Stimulated activated memory B cell treated with anti-CD40 and anti-IgM and Interleukin-4, amounts not matched to agents 10 μg/mL and 1 μg/mL and 100 μg/mL, for 72 hours (primary cell): ENCODE measurements around the gene ARVCF.

Experiments
- ATAC-seq: fragments of 150-1000 bp; cut with Tn5 transposase; 2 replicates; pipeline ENCODE4 v1.10.0; 2021
- H3K27ac Mint-ChIP-seq: one replicate; pipeline ENCODE4 v1.8.0; 2022; ENCODE audit warnings: mild to moderate bottlenecking, mixed read lengths
- H3K27me3 Mint-ChIP-seq: one replicate; pipeline ENCODE4 v1.8.0; 2022; ENCODE audit warnings: mixed read lengths
- H3K36me3 Mint-ChIP-seq: one replicate; pipeline ENCODE4 v1.8.0; 2022; ENCODE audit warnings: mixed read lengths
- H3K4me1 Mint-ChIP-seq: one replicate; pipeline ENCODE4 v1.8.0; 2022; ENCODE audit warnings: mixed read lengths
- H3K4me3 Mint-ChIP-seq: one replicate; pipeline ENCODE4 v1.8.0; 2022; ENCODE audit warnings: mild to moderate bottlenecking, moderate library complexity, mixed read lengths
- H3K9me3 Mint-ChIP-seq: one replicate; pipeline ENCODE4 v1.8.0; 2022; ENCODE audit warnings: mixed read lengths

ARVCF gene

GRCh38 chr22:19986011-19986409 lies 30.6 kb downstream of the ARVCF start:
- Mint-ChIP-seq H3K27me3 (peaks cover 23% of the 10 kb centered on the region), H3K4me3 (peak overlapping the region; percentile 46), H3K4me1 (peaks cover 6% of the 10 kb centered on the region), H3K36me3 (no peaks in the 10 kb centered on the region), H3K9me3 (no peaks in the 10 kb centered on the region), H3K27ac (no peak overlapping the region)
- no peak for ATAC-seq

DNA sequence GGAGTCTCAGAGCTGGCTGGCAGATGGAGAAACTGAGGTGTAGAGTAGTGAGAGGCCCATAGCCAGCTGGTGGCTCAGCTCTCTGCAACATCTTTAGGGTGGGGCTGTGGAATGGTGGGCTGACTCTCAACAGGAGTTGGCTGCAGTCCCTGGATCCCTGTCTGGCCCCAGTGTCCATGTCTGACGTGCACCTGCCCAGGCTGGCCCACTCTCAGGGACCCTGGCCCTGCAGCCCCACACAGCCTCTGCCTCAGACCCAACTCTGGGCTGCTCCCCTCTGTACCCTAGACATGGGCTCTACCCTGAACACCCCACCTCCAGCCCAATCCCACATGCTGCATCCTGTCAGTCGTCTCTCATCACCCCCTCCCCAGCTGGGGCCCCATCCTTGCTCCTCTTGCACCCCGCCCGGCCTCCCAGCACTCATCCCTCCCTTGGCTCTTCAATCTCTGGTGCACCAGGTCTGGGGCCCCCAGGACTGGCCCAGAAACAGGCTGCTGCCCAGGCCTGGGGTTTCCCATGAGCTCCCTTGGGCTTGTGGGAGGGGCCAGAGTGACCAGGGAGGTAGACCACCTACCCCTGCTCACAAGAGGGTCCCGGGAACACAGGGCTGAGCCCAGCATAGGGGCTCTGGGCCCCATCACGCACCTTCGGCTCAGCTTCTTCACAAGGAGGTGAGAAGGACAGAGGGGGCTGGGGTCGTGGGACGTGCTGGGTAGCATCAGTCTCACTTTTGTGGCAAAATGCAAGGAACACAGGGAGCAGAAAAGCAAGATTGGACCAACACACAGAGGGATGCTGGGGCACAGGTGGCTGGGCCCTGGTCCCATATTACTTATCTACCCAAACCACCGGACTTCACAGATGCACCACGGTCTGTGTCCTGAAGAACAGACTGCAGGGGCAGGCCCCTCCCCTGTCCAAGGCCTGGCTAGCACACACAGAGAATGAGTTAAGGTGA lies 31.5 kb downstream of the ARVCF start:
- ATAC-seq, result no peak
- Mint-ChIP-seq H3K9me3 (no peaks in the 10 kb centered on the region), H3K27ac (no peak overlapping the region), H3K27me3 (peaks cover 23% of the 10 kb centered on the region), H3K4me1 (peaks cover 6% of the 10 kb centered on the region), H3K4me3 (no peak overlapping the region), H3K36me3 (no peaks in the 10 kb centered on the region)

GRCh38 chr22:19984201-19984753 lies 32.3 kb downstream of the ARVCF start:
- Mint-ChIP-seq H3K27me3 (peaks cover 23% of the 10 kb centered on the region), H3K27ac (no peak overlapping the region), H3K4me3 (no peak overlapping the region), H3K36me3 (no peaks in the 10 kb centered on the region), H3K9me3 (no peaks in the 10 kb centered on the region), H3K4me1 (peaks cover 6% of the 10 kb centered on the region)
- no peak for ATAC-seq

DNA sequence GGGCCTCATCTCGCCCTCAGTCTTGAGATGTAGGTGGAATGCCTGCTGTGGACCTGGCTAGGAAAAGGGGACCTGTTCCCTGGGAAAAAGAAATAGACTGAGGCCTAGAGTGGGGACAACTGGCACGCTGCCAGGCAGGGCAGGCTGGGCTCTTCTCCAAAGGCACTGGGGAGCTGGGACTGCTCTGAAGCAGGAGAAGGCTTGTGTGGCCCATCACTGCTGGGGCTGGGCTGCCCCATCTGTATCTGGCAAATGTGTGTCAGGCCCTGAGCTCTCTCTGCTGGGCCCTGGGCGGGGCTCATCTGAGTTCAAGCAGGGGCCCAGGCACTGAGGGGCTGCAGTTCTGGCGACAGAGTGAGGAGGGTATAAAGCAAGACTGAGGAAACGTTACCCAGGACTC lies 32.9 kb downstream of the ARVCF start:
- Mint-ChIP-seq H3K27me3 (peaks cover 23% of the 10 kb centered on the region), H3K4me3 (no peak overlapping the region), H3K9me3 (no peaks in the 10 kb centered on the region), H3K27ac (no peak overlapping the region), H3K4me1 (peaks cover 6% of the 10 kb centered on the region), H3K36me3 (no peaks in the 10 kb centered on the region)
- no peak for ATAC-seq

- H3K4me1 Mint-ChIP-seq, result peaks cover 6% of the 10 kb centered on the region
- no peaks in the 10 kb centered on the region for H3K9me3 Mint-ChIP-seq
- no peaks in the 10 kb centered on the region for H3K36me3 Mint-ChIP-seq
- H3K27me3 Mint-ChIP-seq, result peaks cover 23% of the 10 kb centered on the region
- no peak for ATAC-seq
- H3K27ac Mint-ChIP-seq, result no peak overlapping the region
- H3K4me3 Mint-ChIP-seq, result no peak overlapping the region
Measured at GRCh38 chr22:19982991-19983578, 33.5 kb downstream of the ARVCF start.

GRCh38 chr22:19981961-19982920 lies 34.4 kb downstream of the ARVCF start:
- H3K36me3 Mint-ChIP-seq, result no peaks in the 10 kb centered on the region
- no peak overlapping the region for H3K27ac Mint-ChIP-seq
- H3K9me3 Mint-ChIP-seq, result no peaks in the 10 kb centered on the region
- no peak overlapping the region for H3K4me3 Mint-ChIP-seq
- no peak for ATAC-seq
- peaks cover 6% of the 10 kb centered on the region for H3K4me1 Mint-ChIP-seq
- H3K27me3 Mint-ChIP-seq, result peaks cover 23% of the 10 kb centered on the region

GRCh38 chr22:19981171-19981960 lies 35.3 kb downstream of the ARVCF start:
- ATAC-seq, result no peak
- Mint-ChIP-seq H3K9me3 (no peaks in the 10 kb centered on the region), H3K36me3 (no peaks in the 10 kb centered on the region), H3K4me3 (no peak overlapping the region), H3K27me3 (peaks cover 23% of the 10 kb centered on the region), H3K27ac (no peak overlapping the region), H3K4me1 (peaks cover 3% of the 10 kb centered on the region)

DNA sequence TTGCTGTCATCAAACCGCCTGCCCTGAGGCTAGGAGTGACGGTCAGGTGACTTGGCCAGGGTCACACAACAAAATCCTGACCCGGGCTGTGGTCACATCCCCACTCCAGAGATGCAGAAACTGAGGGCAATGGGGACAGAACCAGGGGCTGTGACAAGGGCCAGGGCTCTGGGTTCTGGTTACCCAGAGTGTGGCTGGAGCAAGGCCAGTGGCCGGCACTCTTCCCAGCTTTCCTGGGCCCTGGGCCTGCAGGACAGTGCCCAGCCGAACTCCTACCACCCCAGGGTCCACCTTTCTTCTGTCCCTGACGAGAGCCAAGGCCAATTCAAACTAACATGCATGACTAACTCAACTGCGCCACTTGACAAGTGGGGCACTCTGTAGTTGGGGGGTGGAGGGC lies 35.9 kb downstream of the ARVCF start:
- Mint-ChIP-seq H3K9me3 (no peaks in the 10 kb centered on the region), H3K36me3 (no peaks in the 10 kb centered on the region), H3K27me3 (peaks cover 23% of the 10 kb centered on the region), H3K4me1 (no peaks in the 10 kb centered on the region), H3K4me3 (no peak overlapping the region), H3K27ac (no peak overlapping the region)
- no peak for ATAC-seq

- no peak overlapping the region for H3K4me3 Mint-ChIP-seq
- H3K9me3 Mint-ChIP-seq, result no peaks in the 10 kb centered on the region
- no peak for ATAC-seq
- no peaks in the 10 kb centered on the region for H3K36me3 Mint-ChIP-seq
- H3K27ac Mint-ChIP-seq, result no peak overlapping the region
- peaks cover 7% of the 10 kb centered on the region for H3K4me1 Mint-ChIP-seq
- H3K27me3 Mint-ChIP-seq, result peaks cover 23% of the 10 kb centered on the region
Measured at GRCh38 chr22:19979712-19980493, 36.7 kb downstream of the ARVCF start.

DNA sequence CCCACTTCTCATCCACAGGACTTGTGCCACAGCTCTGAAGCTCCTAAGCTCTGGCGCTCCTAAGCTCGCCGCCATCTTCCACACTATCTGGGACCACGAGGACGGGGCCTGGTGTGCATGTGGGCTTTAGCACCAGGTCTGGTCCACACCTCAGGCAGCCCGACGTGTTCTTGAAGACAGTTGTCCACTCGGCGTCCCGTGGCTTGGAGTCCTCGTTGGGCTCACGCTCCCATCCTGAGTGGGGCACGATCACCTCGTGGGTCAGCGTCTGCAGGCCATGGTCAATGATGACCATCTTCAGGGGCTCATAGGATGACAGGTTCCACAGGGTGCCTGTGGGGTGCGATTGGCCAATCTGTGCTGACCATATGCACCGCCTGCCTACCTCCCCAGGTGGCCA lies 37.9 kb downstream of the ARVCF start:
- H3K4me3 Mint-ChIP-seq, result no peak overlapping the region
- H3K27ac Mint-ChIP-seq, result no peak overlapping the region
- peaks cover 23% of the 10 kb centered on the region for H3K27me3 Mint-ChIP-seq
- H3K4me1 Mint-ChIP-seq, result peaks cover 13% of the 10 kb centered on the region
- no peaks in the 10 kb centered on the region for H3K9me3 Mint-ChIP-seq
- H3K36me3 Mint-ChIP-seq, result no peaks in the 10 kb centered on the region
- no peak for ATAC-seq

DNA sequence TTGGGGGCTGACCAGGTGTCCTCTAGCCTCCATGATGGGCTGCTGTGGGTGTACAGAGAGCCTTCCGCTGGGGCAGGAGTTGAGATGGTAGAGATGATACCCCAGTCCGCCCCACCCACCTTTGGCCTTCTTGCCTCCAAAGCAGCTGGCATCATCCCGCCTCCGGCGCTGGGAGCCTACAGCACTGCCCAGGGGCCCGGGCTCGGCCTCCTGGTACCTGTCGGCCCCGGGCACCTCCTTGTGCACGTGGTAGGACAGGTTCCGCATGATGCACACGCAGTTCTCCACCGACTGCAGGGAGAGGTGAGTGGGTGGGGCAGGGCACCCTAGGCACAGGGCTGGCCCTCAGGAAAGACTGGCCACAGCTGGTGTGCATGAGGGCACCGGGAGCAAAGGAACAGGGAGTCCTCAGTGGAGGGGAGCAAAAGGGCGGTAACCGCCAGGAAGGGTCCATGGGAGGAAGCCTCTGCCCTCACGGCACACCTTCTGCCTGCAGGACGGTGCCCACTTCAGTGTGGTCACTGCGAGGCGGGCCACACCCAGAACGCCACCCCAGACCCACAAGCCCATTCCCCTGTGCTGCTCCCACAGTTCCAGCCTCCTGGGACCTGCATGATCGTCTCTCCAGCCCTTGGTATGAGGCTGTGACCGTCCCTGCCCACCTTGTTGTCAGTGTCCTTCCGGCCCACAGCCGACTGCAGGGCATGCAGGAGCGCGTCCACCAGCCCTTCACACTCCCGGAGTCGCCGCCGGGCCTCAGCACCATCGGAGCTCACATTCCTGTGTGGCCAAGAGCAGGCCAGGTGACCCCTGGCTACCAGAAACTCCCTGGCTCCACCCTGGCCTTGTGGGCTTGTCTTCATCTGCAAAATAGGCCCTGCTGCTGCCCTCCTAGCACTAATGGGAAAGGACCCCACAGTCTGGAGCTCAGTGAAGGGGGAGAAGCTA lies 39.1 kb downstream of the ARVCF start:
- H3K27me3 Mint-ChIP-seq, result peaks cover 21% of the 10 kb centered on the region
- H3K4me3 Mint-ChIP-seq, result no peak overlapping the region
- no peaks in the 10 kb centered on the region for H3K36me3 Mint-ChIP-seq
- H3K9me3 Mint-ChIP-seq, result no peaks in the 10 kb centered on the region
- H3K27ac Mint-ChIP-seq, result no peak overlapping the region
- ATAC-seq, result no peak
- peaks cover 13% of the 10 kb centered on the region for H3K4me1 Mint-ChIP-seq

- no peak for ATAC-seq
- no peak overlapping the region for H3K27ac Mint-ChIP-seq
- H3K4me3 Mint-ChIP-seq, result no peak overlapping the region
- peaks cover 21% of the 10 kb centered on the region for H3K27me3 Mint-ChIP-seq
- H3K9me3 Mint-ChIP-seq, result no peaks in the 10 kb centered on the region
- no peaks in the 10 kb centered on the region for H3K36me3 Mint-ChIP-seq
- H3K4me1 Mint-ChIP-seq, result peaks cover 13% of the 10 kb centered on the region
Measured at GRCh38 chr22:19976671-19977070, 40.0 kb downstream of the ARVCF start.

DNA sequence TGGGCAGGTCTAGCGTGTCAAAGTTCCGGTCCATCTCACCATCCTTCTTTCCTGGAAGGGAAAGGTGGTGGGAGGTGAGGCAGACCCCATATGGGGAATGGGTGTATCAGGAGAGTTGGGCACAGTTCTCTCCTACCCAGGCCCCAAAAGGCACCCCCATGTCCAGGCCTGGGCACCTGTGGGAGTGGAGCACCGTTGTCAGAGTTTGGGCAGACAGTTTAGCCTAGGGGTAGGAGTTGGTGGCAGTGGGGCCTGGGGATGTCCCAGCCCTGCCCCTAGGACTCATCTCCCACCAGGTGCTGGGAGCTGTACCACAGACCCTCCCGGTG lies 41.0 kb downstream of the ARVCF start:
- Mint-ChIP-seq H3K4me3 (no peak overlapping the region), H3K27ac (no peak overlapping the region), H3K36me3 (no peaks in the 10 kb centered on the region), H3K27me3 (peaks cover 21% of the 10 kb centered on the region), H3K4me1 (peaks cover 18% of the 10 kb centered on the region), H3K9me3 (no peaks in the 10 kb centered on the region)
- no peak for ATAC-seq
